ENCODE results near the gene BMP4.

BMP4 gene

DNA sequence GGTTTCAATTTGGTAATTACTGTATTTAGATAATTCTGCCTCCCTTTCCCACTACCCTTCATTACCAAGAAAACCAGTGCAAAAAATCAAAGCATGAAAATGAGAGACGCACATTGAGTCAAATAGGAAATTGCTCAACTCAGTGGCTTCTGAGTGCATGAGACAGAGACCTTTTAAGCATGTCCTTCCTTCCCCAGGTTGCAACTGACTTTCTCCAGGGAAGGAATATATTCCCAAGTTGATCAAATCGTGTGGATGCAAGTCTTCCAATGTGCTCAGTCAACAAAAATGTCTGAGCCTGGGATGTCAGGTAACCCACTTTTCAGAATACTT lies 12.9 kb downstream of the BMP4 start:
- DNase-seq, result no peak

DNA sequence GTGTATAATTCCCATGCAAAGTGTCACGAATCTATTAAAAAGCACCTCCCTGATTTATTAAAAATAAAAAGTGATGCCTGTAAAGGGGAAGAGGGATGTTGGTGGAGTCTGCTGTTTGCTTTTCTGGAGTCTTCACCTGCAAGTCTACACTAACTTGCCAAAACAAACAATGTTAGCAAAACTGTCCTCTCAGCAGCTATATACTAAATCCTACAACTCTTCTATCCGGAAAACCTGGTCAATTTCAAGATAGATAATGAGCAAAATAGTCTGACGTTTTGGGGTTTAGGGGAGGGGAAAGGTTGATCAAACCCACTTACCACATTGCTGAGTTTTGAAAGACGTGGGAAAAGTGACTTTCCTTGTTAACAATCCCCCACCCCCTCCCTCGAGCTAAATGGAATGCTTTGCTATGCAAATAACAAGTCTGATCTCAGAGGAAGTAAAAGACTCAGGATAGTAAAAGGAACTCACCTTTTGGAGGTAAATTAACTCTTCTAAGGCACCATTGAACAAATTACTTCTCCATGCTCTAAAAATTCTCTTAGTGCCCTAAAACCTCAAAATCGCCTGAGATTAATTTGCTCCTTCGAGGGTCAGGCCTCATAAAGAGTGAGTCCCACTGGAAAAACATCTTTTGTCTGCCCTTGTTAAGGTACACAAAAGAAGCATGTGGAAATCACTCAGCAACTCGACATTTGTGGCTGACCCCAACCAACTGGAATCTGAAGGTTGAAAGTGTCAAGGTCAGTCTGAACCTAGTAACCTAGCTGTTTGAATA lies 13.5 kb downstream of the BMP4 start:
- no peak for DNase-seq

GRCh38 chr14:53938136-53938837 lies 18.3 kb downstream of the BMP4 start:
- DNase-seq, result no peak

- no peak for DNase-seq
These were observed 21.7 kb downstream of the BMP4 start for GRCh38 chr14:53934778-53935414.

- no peak for DNase-seq
These were observed 23.7 kb downstream of the BMP4 start for GRCh38 chr14:53932966-53933365.

- DNase-seq, result no peak
These were observed 26.5 kb downstream of the BMP4 start for GRCh38 chr14:53929871-53930715.

GRCh38 chr14:53927171-53927570 lies 29.5 kb downstream of the BMP4 start:
- DNase-seq, result no peak

DNA sequence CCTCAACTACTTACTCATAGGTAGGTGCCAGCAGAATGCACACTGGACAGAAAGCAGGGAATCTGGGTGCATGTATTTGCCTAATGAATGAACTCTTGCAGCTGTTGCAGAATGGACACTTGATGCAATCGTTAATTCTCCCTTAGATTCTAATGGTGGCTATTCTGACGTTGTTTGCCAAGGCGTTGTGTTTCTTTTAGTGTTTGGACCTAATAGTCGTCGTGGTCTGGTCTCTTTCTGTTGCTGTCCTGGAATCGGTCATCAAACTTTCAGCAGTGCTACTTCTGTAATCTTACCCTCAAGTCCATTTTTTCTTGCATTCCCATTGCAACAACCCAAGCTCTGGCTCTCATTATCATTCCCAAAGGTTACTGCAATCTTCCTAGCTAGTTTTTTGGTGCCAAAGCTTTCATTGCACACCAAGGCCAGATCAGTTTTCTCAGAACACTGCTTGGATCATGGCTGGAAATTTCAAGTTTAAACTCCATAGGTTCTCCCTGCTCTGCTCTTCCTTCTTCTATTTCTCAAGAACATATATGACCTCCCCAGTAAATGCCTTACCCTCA lies 31.3 kb downstream of the BMP4 start:
- DNase-seq, result no peak

GRCh38 chr14:53924753-53925152 lies 31.9 kb downstream of the BMP4 start:
- DNase-seq, result no peak

GRCh38 chr14:53921027-53921426 lies 35.6 kb downstream of the BMP4 start:
- no peak for DNase-seq

DNA sequence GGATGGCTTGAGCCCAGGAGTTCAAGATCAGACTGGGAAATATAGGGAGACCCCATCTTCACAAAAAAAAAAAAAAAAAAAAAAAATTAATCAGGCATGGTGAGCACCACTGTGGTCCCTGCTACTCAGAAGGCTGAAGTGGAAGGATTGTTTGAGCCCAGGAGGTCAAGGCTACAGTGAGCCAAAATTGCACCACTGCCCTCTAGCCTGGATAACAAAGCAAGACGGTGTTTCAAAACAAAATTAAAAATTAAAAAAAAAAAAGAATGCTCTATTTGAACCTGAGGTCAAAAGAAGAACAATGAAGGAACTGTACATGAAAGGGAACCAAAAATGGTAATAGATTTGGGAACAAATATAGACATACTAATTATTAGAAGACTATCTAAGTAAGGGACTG lies 40.4 kb downstream of the BMP4 start:
- DNase-seq, result no peak

DNA sequence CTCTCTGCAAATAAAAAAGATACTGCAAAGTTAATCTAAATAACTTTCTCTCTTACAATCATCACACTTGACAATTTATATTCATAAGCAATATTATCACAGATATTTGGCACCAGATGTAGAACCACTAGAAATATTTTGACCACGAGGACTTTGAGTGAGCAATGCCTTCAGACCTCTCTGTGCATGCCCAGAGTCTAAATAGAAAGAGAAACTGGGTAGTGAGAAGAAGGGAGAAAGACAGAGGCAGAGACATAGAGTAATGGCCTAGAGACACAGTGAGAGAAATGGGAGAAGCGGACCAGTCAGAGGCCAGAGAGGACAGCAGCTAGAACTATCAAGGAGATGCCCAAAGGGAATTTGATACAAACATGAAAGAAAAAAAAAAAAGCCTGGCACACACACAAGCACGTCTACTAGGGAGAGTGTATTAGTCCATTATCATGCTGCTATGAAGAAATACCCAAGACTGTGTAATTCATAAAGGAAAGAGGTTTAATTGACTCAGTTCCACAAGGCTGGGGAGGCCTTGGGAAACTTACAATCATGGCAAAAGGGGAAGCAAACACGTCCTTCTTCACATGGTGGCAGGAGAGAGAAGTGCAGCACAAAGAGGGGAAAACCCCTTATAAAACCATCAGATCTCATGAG lies 41.1 kb downstream of the BMP4 start:
- DNase-seq, result no peak

- no peak for DNase-seq
These were observed 44.6 kb downstream of the BMP4 start for GRCh38 chr14:53912021-53912420.

GRCh38 chr14:53908416-53908815 lies 48.2 kb downstream of the BMP4 start:
- DNase-seq, result no peak

DNA sequence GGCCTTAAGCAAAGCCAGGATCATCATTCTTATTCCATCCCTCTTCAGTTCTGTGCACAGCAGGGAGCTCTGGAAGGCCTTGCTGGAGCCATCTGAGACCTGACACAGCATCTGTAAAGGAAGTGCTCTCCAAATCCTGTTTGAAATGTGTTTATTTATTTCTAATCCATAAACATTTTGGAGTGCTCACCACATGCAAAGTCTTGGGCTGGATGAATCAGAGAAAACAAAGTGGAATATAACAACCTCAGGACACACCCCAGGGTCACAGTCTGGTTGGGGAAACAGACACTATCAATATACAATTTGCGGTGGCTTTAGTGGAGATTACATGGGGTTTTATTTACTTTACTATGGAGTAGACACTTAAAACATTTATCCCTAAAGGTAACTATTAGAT lies 54.3 kb downstream of the BMP4 start:
- no peak for DNase-seq

DNA sequence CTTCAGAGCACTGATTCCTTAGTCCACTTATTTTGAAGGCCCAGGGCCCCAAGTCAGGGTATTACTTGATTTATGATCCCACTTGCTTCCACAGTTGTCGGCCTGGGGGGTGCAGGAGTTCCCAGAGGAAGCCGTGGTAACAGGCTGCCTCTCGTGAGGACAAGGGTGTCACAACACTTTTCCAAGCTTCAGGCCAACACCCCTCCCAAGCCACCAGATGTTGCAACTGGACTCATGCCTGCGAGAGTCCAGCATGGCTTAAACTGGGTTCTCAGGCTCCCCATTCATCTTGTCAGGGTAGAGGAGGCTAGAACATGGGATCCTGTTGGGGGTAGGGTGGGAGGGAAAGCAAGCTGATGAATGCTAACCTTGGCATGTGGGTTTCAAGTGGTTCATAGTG lies 56.1 kb downstream of the BMP4 start:
- no peak for DNase-seq

Measured in stimulated activated naive CD4-positive, alpha-beta T cell treated with Interleukin-2 at 50 U/mL for 16 hours (primary cell).